ENCODE results near the gene NELL1.

GRCh38 chr11:21040630-21041029 lies 371.2 kb downstream of the NELL1 start:
- TF ChIP-seq CTCF (IDR thresholded peaks at IDR 0.05; ENCODE audit: extremely low read depth in 1 of 2, insufficient read depth in 1 of 2, low read depth in 1 of 2, low read length in 2 of 2) (no peak), POLR2A (IDR thresholded peaks at IDR 0.05; ENCODE audit: low read depth, low read length) (no peak), POLR2AphosphoS5 (IDR thresholded peaks at IDR 0.05; ENCODE audit: insufficient read depth, low read depth, low read length) (no peak), FOS (IDR thresholded peaks at IDR 0.05; ENCODE audit: borderline replicate concordance, insufficient read depth, low read length) (no peak), EZH2 (IDR thresholded peaks at IDR 0.05; ENCODE audit: borderline replicate concordance, low read depth, low read length, severe bottlenecking) (no peak), MAX (IDR thresholded peaks at IDR 0.05; ENCODE audit: insufficient read depth, insufficient read length) (no peak), GATA2 (IDR thresholded peaks at IDR 0.05; ENCODE audit: insufficient read depth, insufficient read length, low read depth, low read length) (no peak)

Data from endothelial cell of umbilical vein (primary cell).